WERI-Rb-1 (cell line): ENCODE measurements around the gene ECE2.
A peak's percentile ranks its signal among the peaks of the same experiment; 100 is the strongest.

Experiments used
- DNase-seq: peaks from one replicate; pipeline ENCODE4 v3.0.0-alpha.2; 2020
- H3K27ac ChIP-seq: fragments of 250-450 bp; sonication (Bioruptor Pico); 2 replicates; pipeline ENCODE4 v1.5.1; 2020; ENCODE audit warnings: mild to moderate bottlenecking, moderate library complexity
- H3K27me3 ChIP-seq: fragments of 250-450 bp; sonication (Bioruptor Pico); 2 replicates; pipeline ENCODE4 v1.5.1; 2021; ENCODE audit warnings: mild to moderate bottlenecking, low read depth, moderate library complexity; ENCODE audit not compliant: insufficient read depth, severe bottlenecking
- H3K36me3 ChIP-seq: fragments of 250-450 bp; sonication (Bioruptor Pico); 2 replicates; pipeline ENCODE4 v1.5.1; 2020; ENCODE audit warnings: mild to moderate bottlenecking, moderate library complexity
- H3K4me3 ChIP-seq: 2 replicates; pipeline ENCODE4 v1.5.1; 2011; ENCODE audit warnings: low read depth, mild to moderate bottlenecking, control low read depth, low read length
- H3K9me3 ChIP-seq: fragments of 250-450 bp; sonication (Bioruptor Pico); 2 replicates; pipeline ENCODE4 v1.5.1; 2021; ENCODE audit warnings: mild to moderate bottlenecking, moderate library complexity; ENCODE audit not compliant: severe bottlenecking
- CTCF ChIP-seq: IDR thresholded peaks from 2 replicates; pipeline ENCODE4 v1.5.1; 2011; ENCODE audit warnings: low read depth, mild to moderate bottlenecking, control low read depth, inconsistent platforms, low read length

ECE2 gene

GRCh38 chr3:184315871-184316661, 40.2 kb downstream of the ECE2 start:
- H3K27me3 ChIP-seq: no peaks in the 10 kb centered on the region
- no peak for TF ChIP-seq CTCF
- peak overlapping the region; percentile 93 for H3K27ac ChIP-seq
- peaks cover 54% of the 10 kb centered on the region for H3K36me3 ChIP-seq
- H3K4me3 ChIP-seq: peak overlapping the region; percentile 65
- no peak for DNase-seq
- H3K9me3 ChIP-seq: no peaks in the 10 kb centered on the region

- Histone ChIP-seq H3K27me3 (no peaks in the 10 kb centered on the region), H3K4me3 (no peak overlapping the region), H3K27ac (no peak overlapping the region), H3K36me3 (peaks cover 61% of the 10 kb centered on the region), H3K9me3 (no peaks in the 10 kb centered on the region)
- no peak for TF ChIP-seq CTCF
- DNase-seq: no peak
These were observed 41.0 kb downstream of the ECE2 start for GRCh38 chr3:184316792-184317191.

- no peaks in the 10 kb centered on the region for H3K27me3 ChIP-seq
- no peak for TF ChIP-seq CTCF
- H3K9me3 ChIP-seq: no peaks in the 10 kb centered on the region
- H3K4me3 ChIP-seq: no peak overlapping the region
- DNase-seq: no peak
- H3K36me3 ChIP-seq: peaks cover 65% of the 10 kb centered on the region
- no peak overlapping the region for H3K27ac ChIP-seq
These were observed 41.4 kb downstream of the ECE2 start for GRCh38 chr3:184317201-184317600.

GRCh38 chr3:184320104-184320445, 44.3 kb downstream of the ECE2 start:
- H3K36me3 ChIP-seq: peaks cover 91% of the 10 kb centered on the region
- H3K27me3 ChIP-seq: no peaks in the 10 kb centered on the region
- no peak overlapping the region for H3K4me3 ChIP-seq
- H3K27ac ChIP-seq: no peak overlapping the region
- TF ChIP-seq CTCF: no peak
- no peaks in the 10 kb centered on the region for H3K9me3 ChIP-seq
- DNase-seq: no peak

GRCh38 chr3:184321666-184322065, 45.8 kb downstream of the ECE2 start:
- Histone ChIP-seq H3K27me3 (no peaks in the 10 kb centered on the region), H3K4me3 (no peak overlapping the region), H3K9me3 (no peaks in the 10 kb centered on the region), H3K27ac (no peak overlapping the region), H3K36me3 (peaks cover 98% of the 10 kb centered on the region)
- no peak for TF ChIP-seq CTCF
- DNase-seq: no peak
